A204.1 (cell line): ENCODE results near the gene IFNA17.
"Not testable (repeated sequence)": the region's sequence is repeated elsewhere in the genome, so short reads cannot be mapped to it uniquely, and the experiment has no call there.

ENCODE experiments used
- FAIRE-seq: peaks from 2 replicates; lab custom pipeline; 2012; peaks lifted over from hg19 to GRCh38; lab: Jason Lieb, UNC

IFNA17 gene

GRCh38 chr9:21228122-21228521 is at the start of gene IFNA17:
IFNA17 (minus strand) TSS chr9:21228222; CDS start chr9:21228173, 49 bp downstream.
- no peak for FAIRE-seq

GRCh38 chr9:21268347-21268657 is 40.3 kb upstream of the IFNA17 start:
- no peak for FAIRE-seq

GRCh38 chr9:21267485-21268346 is 39.7 kb upstream of the IFNA17 start:
- no peak for FAIRE-seq

GRCh38 chr9:21266733-21267484 is 38.9 kb upstream of the IFNA17 start:
- FAIRE-seq = no peak

- no peak for FAIRE-seq
Measured at GRCh38 chr9:21265421-21266189, 37.6 kb upstream of the IFNA17 start.

- no peak for FAIRE-seq
Measured at GRCh38 chr9:21255538-21256212, 27.7 kb upstream of the IFNA17 start.

GRCh38 chr9:21252721-21253547 is 24.9 kb upstream of the IFNA17 start:
- peak; percentile 37 for FAIRE-seq

- FAIRE-seq = no peak
Measured at GRCh38 chr9:21251638-21252037, 23.6 kb upstream of the IFNA17 start.

- no peak for FAIRE-seq
Measured at GRCh38 chr9:21251190-21251589, 23.2 kb upstream of the IFNA17 start.

- FAIRE-seq = no peak
Measured at GRCh38 chr9:21244836-21245235, 16.8 kb upstream of the IFNA17 start.

GRCh38 chr9:21239911-21240310 is 11.9 kb upstream of the IFNA17 start, which contains the start of gene IFNA14:
IFNA14 (minus strand) TSS chr9:21240005; CDS start chr9:21239935, 70 bp downstream.
- no peak for FAIRE-seq

GRCh38 chr9:21236360-21236714 is 8.3 kb upstream of the IFNA17 start:
- not testable (repeated sequence) for FAIRE-seq

- FAIRE-seq = peak; percentile 78
Measured at GRCh38 chr9:21235468-21236359, 7.7 kb upstream of the IFNA17 start.

- no peak for FAIRE-seq
Measured at GRCh38 chr9:21234153-21234687, 6.2 kb upstream of the IFNA17 start.

- no peak for FAIRE-seq
Measured at GRCh38 chr9:21233258-21233657, 5.2 kb upstream of the IFNA17 start.

GRCh38 chr9:21217211-21217610 is 10.8 kb downstream of the IFNA17 start, which contains the start of gene IFNA16:
IFNA16 (minus strand) TSS chr9:21217311; CDS start chr9:21217305, 6 bp downstream.
- not testable (repeated sequence) for FAIRE-seq

GRCh38 chr9:21213411-21214326 is 14.4 kb downstream of the IFNA17 start:
- FAIRE-seq = peak; percentile 37

- not testable (repeated sequence) for FAIRE-seq
Measured at GRCh38 chr9:21212160-21212559, 15.9 kb downstream of the IFNA17 start.

GRCh38 chr9:21210782-21211181 is 17.2 kb downstream of the IFNA17 start:
- FAIRE-seq = not testable (repeated sequence)
